Kidney (tissue), 14 donors: Measurements from ENCODE around the gene DST. TPM values are rescaled to one million over a fixed set of nuclear protein-coding genes. Genes with fewer than 3 reads are reported as not detected.

ENCODE experiments used
- DNase-seq, 5 donors: peaks; one replicate each; pipeline ENCODE4 v3.0.0-alpha.2; 2013 to 2020
- FAIRE-seq: peaks from 2 replicates; lab custom pipeline; 2012; peaks lifted over from hg19 to GRCh38; lab: Jason Lieb, UNC
- H3K27ac ChIP-seq, 2 donors: one replicate each; pipeline ENCODE4 v1.7.0; 2013; ENCODE audit warnings: low read depth in 2 of 2, low read length in 2 of 2, inconsistent platforms in 1 of 2
- H3K27me3 ChIP-seq: one replicate; pipeline ENCODE4 v1.7.1; 2013; ENCODE audit warnings: low read length, inconsistent platforms; ENCODE audit not compliant: control insufficient read depth, insufficient read depth
- H3K36me3 ChIP-seq, 3 donors: one replicate each; pipeline versions ENCODE4 v1.7.0 to v1.7.1; 2013; ENCODE audit warnings: low read length in 3 of 3, control low read depth in 1 of 3, inconsistent platforms in 1 of 3; ENCODE audit not compliant: insufficient read depth in 3 of 3, control insufficient read depth in 2 of 3
- H3K4me1 ChIP-seq, 3 donors: one replicate each; pipeline versions ENCODE4 v1.7.0 to v1.7.1; 2013; ENCODE audit warnings: low read length in 3 of 3, inconsistent platforms in 1 of 3, low read depth in 1 of 3; ENCODE audit not compliant: control insufficient read depth in 2 of 3, insufficient read depth in 2 of 3
- H3K4me3 ChIP-seq, 3 donors: one replicate each; pipeline versions ENCODE4 v1.7.0 to v1.8.1; 2013; ENCODE audit warnings: low read length in 3 of 3, control low read depth in 1 of 3, inconsistent platforms in 1 of 3
- H3K9ac ChIP-seq, 3 donors: one replicate each; pipeline versions ENCODE4 v1.7.0 to v1.7.1; 2013; ENCODE audit warnings: low read length in 3 of 3, control low read depth in 1 of 3, inconsistent platforms in 1 of 3
- H3K9me3 ChIP-seq, 3 donors: one replicate each; pipeline versions ENCODE4 v1.7.0 to v1.7.1; 2013; ENCODE audit warnings: low read length in 3 of 3, control low read depth in 1 of 3, inconsistent platforms in 1 of 3; ENCODE audit not compliant: control insufficient read depth in 2 of 3, insufficient read depth in 1 of 3
- intact Hi-C: fragments of 100-400 bp; cut with DNase I; formaldehyde crosslinking; loops from one replicate; pipeline ENCODE4 v1.11.1; 2022
- polyA plus RNA-seq: library from polyadenylated mRNA; stranded (reverse); fragments of 350-450 nt; fragmentation: Illumina TruSeq; extraction: RNeasy Lipid Tissue Mini Kit (QIAGEN cat#74804); gene quantifications from one replicate; pipeline ENCODE4 v1.2.3, GENCODE V29; 2014; ENCODE audit warnings: low read depth, low replicate concordance; ENCODE audit not compliant: insufficient read depth
- total RNA-seq: library from RNA; stranded (reverse); fragmentation: NEBNext Ultra II Directional; extraction: Animal tissue kit (Norgen Biotek cat#: 25700); gene quantifications from one replicate; pipeline ENCODE4 v1.2.1, GENCODE V29; 2021
- TF ChIP-seq, protein P1 (sequence below): IDR thresholded peaks from 3 replicates; pipeline ENCODE4 v1.5.1; 2012; ENCODE audit warnings: mild to moderate bottlenecking, moderate library complexity, borderline replicate concordance; ENCODE audit not compliant: insufficient read depth; ENCODE audit errors: extremely low read depth
- donor health status: control.
- donor health status: control.
- donor health status: control.
- donor health status: control.
- donor health status: control.
- donor health status: DM: yes; HTN: yes; CAD: no.
- donor health status: Normal renal cell carcinoma (clear cell type).

The DST gene
- total and polyA plus RNA-seq, 2 donors from 2014 or later, result 68.2 to 259 TPM

DNA sequence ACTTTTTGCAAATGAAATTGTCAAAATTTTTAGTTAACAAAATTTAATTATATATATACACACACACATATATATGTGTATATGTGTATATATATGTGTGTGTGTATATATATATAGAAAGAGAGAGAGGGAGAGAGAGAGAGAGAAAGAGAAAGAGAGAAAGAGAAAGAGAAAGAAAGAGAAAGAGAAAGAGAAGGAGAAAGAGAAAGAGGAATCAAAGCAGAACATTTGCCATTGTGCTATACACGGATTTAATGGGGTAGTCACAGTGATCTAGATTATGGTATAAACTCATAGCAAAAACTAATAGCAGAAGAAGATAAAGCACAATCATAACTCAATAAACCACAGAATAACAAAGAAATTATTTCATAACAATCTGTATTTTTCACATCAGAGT is 126.7 kb downstream of the DST start:
- FAIRE-seq, result no peak
- intact Hi-C loops, result no loop called here
- Histone ChIP-seq H3K9me3 (no peaks in the 10 kb centered on the region), H3K36me3 (peaks cover 5 to 11% (median 8%) of the 10 kb centered on the region in 3 donors), H3K4me1 (peaks cover 0 to 2% (median 0%) of the 10 kb centered on the region in 3 donors), H3K27ac (no peak overlapping the region), H3K27me3 (no peaks in the 10 kb centered on the region), H3K4me3 (no peak overlapping the region), H3K9ac (no peak overlapping the region)
- TF ChIP-seq, protein P1, sequence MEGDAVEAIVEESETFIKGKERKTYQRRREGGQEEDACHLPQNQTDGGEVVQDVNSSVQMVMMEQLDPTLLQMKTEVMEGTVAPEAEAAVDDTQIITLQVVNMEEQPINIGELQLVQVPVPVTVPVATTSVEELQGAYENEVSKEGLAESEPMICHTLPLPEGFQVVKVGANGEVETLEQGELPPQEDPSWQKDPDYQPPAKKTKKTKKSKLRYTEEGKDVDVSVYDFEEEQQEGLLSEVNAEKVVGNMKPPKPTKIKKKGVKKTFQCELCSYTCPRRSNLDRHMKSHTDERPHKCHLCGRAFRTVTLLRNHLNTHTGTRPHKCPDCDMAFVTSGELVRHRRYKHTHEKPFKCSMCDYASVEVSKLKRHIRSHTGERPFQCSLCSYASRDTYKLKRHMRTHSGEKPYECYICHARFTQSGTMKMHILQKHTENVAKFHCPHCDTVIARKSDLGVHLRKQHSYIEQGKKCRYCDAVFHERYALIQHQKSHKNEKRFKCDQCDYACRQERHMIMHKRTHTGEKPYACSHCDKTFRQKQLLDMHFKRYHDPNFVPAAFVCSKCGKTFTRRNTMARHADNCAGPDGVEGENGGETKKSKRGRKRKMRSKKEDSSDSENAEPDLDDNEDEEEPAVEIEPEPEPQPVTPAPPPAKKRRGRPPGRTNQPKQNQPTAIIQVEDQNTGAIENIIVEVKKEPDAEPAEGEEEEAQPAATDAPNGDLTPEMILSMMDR, result no peak
- DNase-seq, result no peak

DNA sequence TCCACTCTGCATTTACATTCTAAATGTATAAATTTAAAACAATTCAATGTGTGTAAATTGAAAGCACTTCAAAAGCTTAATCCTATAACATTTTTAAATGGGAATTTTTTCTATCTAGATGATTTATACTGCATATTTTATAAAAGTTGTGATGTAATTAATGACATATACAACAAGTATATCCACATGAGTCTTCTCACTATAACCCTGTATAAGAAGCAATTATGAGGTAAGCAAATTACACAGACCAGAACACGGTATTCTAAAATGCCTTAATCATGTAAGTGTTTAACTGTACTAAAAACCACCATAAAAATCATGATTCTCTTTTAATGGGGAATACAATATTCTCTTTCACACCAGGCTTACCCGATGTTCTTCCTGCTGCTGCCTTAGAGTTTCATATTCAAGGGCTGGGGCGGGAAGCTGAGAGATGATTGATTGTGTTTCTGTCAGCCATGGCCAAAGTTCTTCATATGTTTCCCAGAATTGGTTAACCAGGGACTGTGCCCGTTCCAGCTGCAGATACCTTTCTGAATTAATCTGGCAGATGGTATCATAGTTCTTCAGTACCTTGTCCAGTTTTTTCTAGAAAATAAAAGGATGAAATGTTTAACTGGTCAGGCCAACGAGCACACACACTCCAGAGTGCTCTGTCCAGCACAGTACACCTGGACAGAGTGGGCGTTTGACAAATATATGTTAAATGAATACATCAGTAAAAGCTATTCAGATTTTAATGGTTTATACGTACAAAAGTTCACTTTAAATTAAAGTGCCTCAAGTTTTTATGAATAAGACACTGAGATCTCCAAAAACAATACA is 127.4 kb downstream of the DST start:
- Histone ChIP-seq H3K4me3 (no peak overlapping the region), H3K27me3 (no peaks in the 10 kb centered on the region), H3K36me3 (peaks cover 5 to 11% (median 8%) of the 10 kb centered on the region in 3 donors), H3K4me1 (peaks cover 0 to 2% (median 0%) of the 10 kb centered on the region in 3 donors), H3K27ac (peak overlapping the region in 1 of 2 donors; percentile 23), H3K9ac (no peak overlapping the region), H3K9me3 (no peaks in the 10 kb centered on the region)
- DNase-seq (no peak), FAIRE-seq (no peak)
- TF ChIP-seq, protein P1, result no peak
- intact Hi-C loops, result no loop called here

DNA sequence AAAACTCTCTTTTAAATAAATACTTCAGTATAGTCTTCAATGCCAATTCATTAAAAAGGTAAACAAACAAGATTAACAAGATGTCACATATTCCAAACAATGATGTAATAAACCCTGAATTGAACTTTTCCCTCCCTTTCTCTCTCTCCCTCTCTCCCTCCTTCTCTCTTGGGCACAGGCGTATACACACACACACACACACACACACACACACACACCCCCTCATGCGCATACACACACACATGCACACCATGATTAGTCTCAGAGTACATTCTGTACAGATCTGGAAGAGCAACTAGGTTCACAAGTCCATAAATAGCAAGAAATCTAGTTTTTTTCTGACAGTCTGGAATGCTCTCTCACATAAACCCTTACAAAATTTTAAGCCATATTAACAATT is 128.3 kb downstream of the DST start:
- no peak overlapping the region for H3K4me3 ChIP-seq
- TF ChIP-seq, protein P1, result no peak
- H3K4me1 ChIP-seq, result peaks cover 0 to 2% (median 0%) of the 10 kb centered on the region in 3 donors
- H3K36me3 ChIP-seq, result peaks cover 7 to 11% (median 11%) of the 10 kb centered on the region in 3 donors
- H3K9me3 ChIP-seq, result no peaks in the 10 kb centered on the region
- H3K9ac ChIP-seq, result no peak overlapping the region
- no peak for FAIRE-seq
- intact Hi-C loops, result no loop called here
- peak in 1 of 5 donors; percentile 31 for DNase-seq
- no peaks in the 10 kb centered on the region for H3K27me3 ChIP-seq
- H3K27ac ChIP-seq, result peak overlapping the region in 1 of 2 donors; percentile 65
